Neural cell (in vitro differentiated cells): ENCODE data around the gene CARMIL1.

ENCODE experiments used
- EZH2 ChIP-seq: fragments of 200-600, 300-800 bp; shearing (Covaris generic), sonication (generic); IDR thresholded peaks from 2 replicates; pipeline ENCODE4 v1.6.1; 2014; ENCODE audit warnings: antibody characterized with exemption, low read length, borderline replicate concordance, mild to moderate bottlenecking; ENCODE audit not compliant: insufficient read depth, poor library complexity, severe bottlenecking
- RAD21 ChIP-seq: fragments of 450-650 bp; conservative IDR thresholded peaks from 2 replicates; pipeline ENCODE4 v1.6.1; 2014; ENCODE audit warnings: antibody characterized with exemption, mild to moderate bottlenecking, moderate library complexity
- TF ChIP-seq, protein P1 (sequence below): fragments of 450-650 bp; IDR thresholded peaks from 2 replicates; pipeline ENCODE4 v1.5.1; 2014; ENCODE audit warnings: antibody characterized with exemption, mild to moderate bottlenecking, moderate library complexity; ENCODE audit not compliant: poor library complexity, severe bottlenecking

DNA sequence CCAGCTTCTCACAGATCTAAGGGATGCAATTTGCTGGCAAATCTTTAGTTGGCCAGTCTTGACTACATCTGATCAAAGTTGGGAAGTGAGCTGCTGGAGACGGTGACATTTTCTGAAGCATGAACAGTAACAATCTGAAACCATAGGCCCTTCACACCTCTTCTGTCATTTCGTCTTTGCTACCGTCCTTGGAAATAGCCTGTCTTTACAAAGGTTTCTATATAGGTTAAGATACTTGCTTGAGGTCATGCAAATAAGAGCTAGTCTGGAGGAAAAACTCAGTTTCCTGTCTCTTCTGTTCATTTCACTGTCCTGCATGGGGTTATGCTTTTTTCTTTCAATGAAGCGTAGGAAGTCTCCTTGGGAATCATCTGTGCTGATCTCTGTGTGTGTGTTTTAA is 55.6 kb downstream of the CARMIL1 start:
- TF ChIP-seq, protein P1, sequence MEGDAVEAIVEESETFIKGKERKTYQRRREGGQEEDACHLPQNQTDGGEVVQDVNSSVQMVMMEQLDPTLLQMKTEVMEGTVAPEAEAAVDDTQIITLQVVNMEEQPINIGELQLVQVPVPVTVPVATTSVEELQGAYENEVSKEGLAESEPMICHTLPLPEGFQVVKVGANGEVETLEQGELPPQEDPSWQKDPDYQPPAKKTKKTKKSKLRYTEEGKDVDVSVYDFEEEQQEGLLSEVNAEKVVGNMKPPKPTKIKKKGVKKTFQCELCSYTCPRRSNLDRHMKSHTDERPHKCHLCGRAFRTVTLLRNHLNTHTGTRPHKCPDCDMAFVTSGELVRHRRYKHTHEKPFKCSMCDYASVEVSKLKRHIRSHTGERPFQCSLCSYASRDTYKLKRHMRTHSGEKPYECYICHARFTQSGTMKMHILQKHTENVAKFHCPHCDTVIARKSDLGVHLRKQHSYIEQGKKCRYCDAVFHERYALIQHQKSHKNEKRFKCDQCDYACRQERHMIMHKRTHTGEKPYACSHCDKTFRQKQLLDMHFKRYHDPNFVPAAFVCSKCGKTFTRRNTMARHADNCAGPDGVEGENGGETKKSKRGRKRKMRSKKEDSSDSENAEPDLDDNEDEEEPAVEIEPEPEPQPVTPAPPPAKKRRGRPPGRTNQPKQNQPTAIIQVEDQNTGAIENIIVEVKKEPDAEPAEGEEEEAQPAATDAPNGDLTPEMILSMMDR = no peak
- no peak for TF ChIP-seq EZH2
- TF ChIP-seq RAD21 = no peak
